ENCODE data around the gene OSMR.

GRCh38 chr5:38935437-38935836 lies 89.6 kb downstream of the OSMR start:
- TF ChIP-seq EZH2 (IDR thresholded peaks at IDR 0.05) (no peak), CTCF (IDR thresholded peaks at IDR 0.05 in 2 of 3, conservative IDR thresholded peaks at IDR 0.05 in 1 of 3; ENCODE audit: borderline replicate concordance in 1 of 3, insufficient read depth in 1 of 3, low read depth in 2 of 3, low read length in 2 of 3) (no peak), ZNF274 (IDR thresholded peaks at IDR 0.05; ENCODE audit: low read depth, low read length) (no peak), YY1 (IDR thresholded peaks at IDR 0.05; ENCODE audit: extremely low read depth, insufficient replicate concordance, low read depth, low read length) (no peak)

Data from HCT116 (cell line).